DMS 273 (cell line): ENCODE results near the gene SPINK1.
"Not testable (repeated sequence)": the region's sequence is repeated elsewhere in the genome, so short reads cannot be mapped to it uniquely, and the experiment has no call there.

Experiments
- DNase-seq: peaks from one replicate; lab custom pipeline; 2025; ENCODE audit not compliant: unreplicated experiment; lab: John Stamatoyannopoulos, UW

The SPINK1 gene

GRCh38 chr5:147831465-147831864 lies at the start of gene SPINK1:
Gene SPINK1 (minus strand): TSS chr5:147831671. CDS start chr5:147831577, 94 bp downstream.
- DNase-seq = no peak

- no peak for DNase-seq
Measured at GRCh38 chr5:147880487-147880886, 49.0 kb upstream of the SPINK1 start.

GRCh38 chr5:147879784-147880183 lies 48.3 kb upstream of the SPINK1 start:
- no peak for DNase-seq

- DNase-seq = no peak
Measured at GRCh38 chr5:147878066-147878759, 46.7 kb upstream of the SPINK1 start, which contains the start of gene SCGB3A2. Gene SCGB3A2 (plus strand): TSS chr5:147878711. CDS start chr5:147878804, 93 bp downstream.

GRCh38 chr5:147876626-147877025 lies 45.2 kb upstream of the SPINK1 start:
- no peak for DNase-seq

GRCh38 chr5:147876141-147876540 lies 44.7 kb upstream of the SPINK1 start:
- DNase-seq = no peak

- no peak for DNase-seq
Measured at GRCh38 chr5:147874910-147875367, 43.5 kb upstream of the SPINK1 start.

- DNase-seq = not testable (repeated sequence)
Measured at GRCh38 chr5:147874118-147874875, 42.8 kb upstream of the SPINK1 start.

- DNase-seq = not testable (repeated sequence)
Measured at GRCh38 chr5:147872744-147873435, 41.4 kb upstream of the SPINK1 start.

GRCh38 chr5:147871980-147872549 lies 40.6 kb upstream of the SPINK1 start:
- not testable (repeated sequence) for DNase-seq

GRCh38 chr5:147869892-147870291 lies 38.4 kb upstream of the SPINK1 start:
- DNase-seq = not testable (repeated sequence)

GRCh38 chr5:147869112-147869511 lies 37.6 kb upstream of the SPINK1 start:
- no peak for DNase-seq

GRCh38 chr5:147863454-147864158 lies 32.1 kb upstream of the SPINK1 start:
- no peak for DNase-seq

GRCh38 chr5:147860641-147861025 lies 29.2 kb upstream of the SPINK1 start:
- no peak for DNase-seq

- DNase-seq = no peak
Measured at GRCh38 chr5:147859962-147860640, 28.6 kb upstream of the SPINK1 start.

- no peak for DNase-seq
Measured at GRCh38 chr5:147858565-147858964, 27.1 kb upstream of the SPINK1 start.

GRCh38 chr5:147857302-147858129 lies 26.0 kb upstream of the SPINK1 start:
- peak; percentile 75 for DNase-seq

GRCh38 chr5:147856801-147857200 lies 25.3 kb upstream of the SPINK1 start:
- DNase-seq = no peak

GRCh38 chr5:147855774-147856069 lies 24.3 kb upstream of the SPINK1 start:
- no peak for DNase-seq
